HL-60 (cell line): ENCODE results near the gene TIAL1.
A peak's percentile ranks its signal among the peaks of the same experiment; 100 is the strongest.
"Not testable (repeated sequence)": the region's sequence is repeated elsewhere in the genome, so short reads cannot be mapped to it uniquely, and the experiment has no call there.

Experiments
- DNase-seq, 2 experiments: peaks; one replicate each; pipeline ENCODE4 v3.0.0-alpha.2; 2010 to 2020; ENCODE audit warnings: low read depth in 1 of 2, low spot score in 1 of 2
- H3K27ac ChIP-seq: fragments of 250-450 bp; sonication (Bioruptor Pico); replicated peaks from 2 replicates; pipeline ENCODE4 v1.5.1; 2020; ENCODE audit warnings: mild to moderate bottlenecking, moderate library complexity
- H3K27me3 ChIP-seq: fragments of 250-450 bp; sonication (Bioruptor Pico); 2 replicates; pipeline ENCODE4 v1.5.1; 2021; ENCODE audit warnings: mild to moderate bottlenecking, moderate library complexity; ENCODE audit not compliant: insufficient read depth, poor library complexity, severe bottlenecking
- H3K4me3 ChIP-seq: replicated peaks from 2 replicates; pipeline ENCODE4 v1.5.1; 2011; ENCODE audit warnings: mild to moderate bottlenecking, control low read depth, low read length; ENCODE audit not compliant: insufficient read depth
- GABPA ChIP-seq: IDR thresholded peaks from 2 replicates; pipeline ENCODE4 v1.6.1; 2012; ENCODE audit warnings: low read depth
- POLR2AphosphoS5 ChIP-seq: IDR thresholded peaks from 2 replicates; pipeline ENCODE4 v1.6.1; 2012; ENCODE audit warnings: low read depth
- SPI1 ChIP-seq: IDR thresholded peaks from 2 replicates; pipeline ENCODE4 v1.6.1; 2012; ENCODE audit warnings: low read depth, mild to moderate bottlenecking, borderline replicate concordance
- TF ChIP-seq, protein P1 (sequence below): IDR thresholded peaks from 2 replicates; pipeline ENCODE4 v1.6.1; 2012; ENCODE audit warnings: low read depth; ENCODE audit not compliant: insufficient replicate concordance
- TF ChIP-seq, protein P2 (sequence below): IDR thresholded peaks from one replicate; pipeline ENCODE4 v1.5.1; 2011; ENCODE audit warnings: low read length, control low read depth, inconsistent platforms; ENCODE audit not compliant: insufficient read depth

Gene TIAL1

DNA sequence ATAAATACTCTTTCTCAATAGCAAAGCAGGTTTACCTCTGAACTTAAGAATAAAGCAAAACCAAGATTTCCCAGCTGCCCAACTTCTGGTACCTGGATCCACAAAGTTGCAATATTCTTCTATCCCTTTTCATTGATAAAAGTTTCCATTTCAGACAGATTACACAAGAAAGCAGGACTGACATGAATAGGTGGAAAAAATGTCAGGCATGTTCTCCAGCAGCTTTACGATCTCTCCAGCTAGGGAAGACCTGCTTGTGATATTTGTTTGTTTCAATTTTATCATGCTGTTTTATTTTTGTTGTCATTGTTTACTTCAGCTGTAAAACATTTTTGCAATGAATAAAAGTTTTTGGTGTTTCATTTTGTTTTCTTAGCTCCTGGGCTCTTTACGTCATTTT is 63.3 kb downstream of the TIAL1 start:
- Histone ChIP-seq H3K27me3 (no peaks in the 10 kb centered on the region), H3K27ac (no peak overlapping the region), H3K4me3 (no peak overlapping the region)
- TF ChIP-seq, protein P1, sequence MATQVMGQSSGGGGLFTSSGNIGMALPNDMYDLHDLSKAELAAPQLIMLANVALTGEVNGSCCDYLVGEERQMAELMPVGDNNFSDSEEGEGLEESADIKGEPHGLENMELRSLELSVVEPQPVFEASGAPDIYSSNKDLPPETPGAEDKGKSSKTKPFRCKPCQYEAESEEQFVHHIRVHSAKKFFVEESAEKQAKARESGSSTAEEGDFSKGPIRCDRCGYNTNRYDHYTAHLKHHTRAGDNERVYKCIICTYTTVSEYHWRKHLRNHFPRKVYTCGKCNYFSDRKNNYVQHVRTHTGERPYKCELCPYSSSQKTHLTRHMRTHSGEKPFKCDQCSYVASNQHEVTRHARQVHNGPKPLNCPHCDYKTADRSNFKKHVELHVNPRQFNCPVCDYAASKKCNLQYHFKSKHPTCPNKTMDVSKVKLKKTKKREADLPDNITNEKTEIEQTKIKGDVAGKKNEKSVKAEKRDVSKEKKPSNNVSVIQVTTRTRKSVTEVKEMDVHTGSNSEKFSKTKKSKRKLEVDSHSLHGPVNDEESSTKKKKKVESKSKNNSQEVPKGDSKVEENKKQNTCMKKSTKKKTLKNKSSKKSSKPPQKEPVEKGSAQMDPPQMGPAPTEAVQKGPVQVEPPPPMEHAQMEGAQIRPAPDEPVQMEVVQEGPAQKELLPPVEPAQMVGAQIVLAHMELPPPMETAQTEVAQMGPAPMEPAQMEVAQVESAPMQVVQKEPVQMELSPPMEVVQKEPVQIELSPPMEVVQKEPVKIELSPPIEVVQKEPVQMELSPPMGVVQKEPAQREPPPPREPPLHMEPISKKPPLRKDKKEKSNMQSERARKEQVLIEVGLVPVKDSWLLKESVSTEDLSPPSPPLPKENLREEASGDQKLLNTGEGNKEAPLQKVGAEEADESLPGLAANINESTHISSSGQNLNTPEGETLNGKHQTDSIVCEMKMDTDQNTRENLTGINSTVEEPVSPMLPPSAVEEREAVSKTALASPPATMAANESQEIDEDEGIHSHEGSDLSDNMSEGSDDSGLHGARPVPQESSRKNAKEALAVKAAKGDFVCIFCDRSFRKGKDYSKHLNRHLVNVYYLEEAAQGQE: no peak
- TF ChIP-seq POLR2AphosphoS5 (no peak), SPI1 (no peak), GABPA (no peak)
- TF ChIP-seq, protein P2, sequence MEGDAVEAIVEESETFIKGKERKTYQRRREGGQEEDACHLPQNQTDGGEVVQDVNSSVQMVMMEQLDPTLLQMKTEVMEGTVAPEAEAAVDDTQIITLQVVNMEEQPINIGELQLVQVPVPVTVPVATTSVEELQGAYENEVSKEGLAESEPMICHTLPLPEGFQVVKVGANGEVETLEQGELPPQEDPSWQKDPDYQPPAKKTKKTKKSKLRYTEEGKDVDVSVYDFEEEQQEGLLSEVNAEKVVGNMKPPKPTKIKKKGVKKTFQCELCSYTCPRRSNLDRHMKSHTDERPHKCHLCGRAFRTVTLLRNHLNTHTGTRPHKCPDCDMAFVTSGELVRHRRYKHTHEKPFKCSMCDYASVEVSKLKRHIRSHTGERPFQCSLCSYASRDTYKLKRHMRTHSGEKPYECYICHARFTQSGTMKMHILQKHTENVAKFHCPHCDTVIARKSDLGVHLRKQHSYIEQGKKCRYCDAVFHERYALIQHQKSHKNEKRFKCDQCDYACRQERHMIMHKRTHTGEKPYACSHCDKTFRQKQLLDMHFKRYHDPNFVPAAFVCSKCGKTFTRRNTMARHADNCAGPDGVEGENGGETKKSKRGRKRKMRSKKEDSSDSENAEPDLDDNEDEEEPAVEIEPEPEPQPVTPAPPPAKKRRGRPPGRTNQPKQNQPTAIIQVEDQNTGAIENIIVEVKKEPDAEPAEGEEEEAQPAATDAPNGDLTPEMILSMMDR: no peak
- DNase-seq: no peak

DNA sequence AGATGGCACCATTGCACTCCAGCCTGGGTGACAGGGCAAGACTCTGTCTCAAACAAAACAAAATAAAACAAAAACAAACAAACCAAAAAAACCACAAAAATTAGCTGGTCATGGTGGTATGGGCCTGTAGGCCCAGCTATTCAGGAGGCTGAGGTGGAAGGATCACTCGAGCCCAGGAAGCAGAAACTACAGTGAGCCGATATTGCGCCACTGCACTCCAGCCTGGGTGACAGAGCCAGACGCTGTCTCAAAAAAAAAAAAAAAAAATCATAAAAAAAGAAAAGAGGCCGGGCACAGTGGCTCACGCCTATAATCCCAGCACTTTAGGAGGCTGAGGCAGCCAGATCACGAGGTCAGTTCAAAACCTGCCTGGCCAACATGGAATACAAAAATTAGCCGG is 64.0 kb downstream of the TIAL1 start:
- DNase-seq: peak in 1 of 2 experiments; percentile 77
- not testable (repeated sequence) for H3K4me3 ChIP-seq, H3K27me3 ChIP-seq
- H3K27ac ChIP-seq: peak overlapping the region; percentile 50

DNA sequence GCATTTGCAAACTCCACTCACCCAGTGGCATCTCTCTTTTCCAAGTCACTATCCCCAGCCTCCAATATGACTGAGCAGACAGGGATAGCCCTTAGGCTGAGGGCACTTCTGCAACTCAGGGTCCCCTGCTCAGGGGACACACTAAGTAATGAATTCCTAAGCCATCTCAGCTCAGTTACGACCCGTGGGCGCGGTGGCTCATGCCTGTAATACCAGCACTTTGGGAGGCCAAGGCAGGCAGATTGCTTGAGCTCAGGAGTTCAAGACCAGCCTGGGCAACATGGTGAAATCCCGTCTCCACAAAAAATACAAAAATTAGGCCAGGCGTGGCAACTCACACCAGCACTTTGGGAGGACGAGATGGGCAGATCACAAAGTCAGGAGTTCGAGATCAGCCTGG is 64.5 kb downstream of the TIAL1 start:
- H3K27me3 ChIP-seq, DNase-seq, H3K4me3 ChIP-seq: not testable (repeated sequence)
- H3K27ac ChIP-seq: peak overlapping the region; percentile 50

DNA sequence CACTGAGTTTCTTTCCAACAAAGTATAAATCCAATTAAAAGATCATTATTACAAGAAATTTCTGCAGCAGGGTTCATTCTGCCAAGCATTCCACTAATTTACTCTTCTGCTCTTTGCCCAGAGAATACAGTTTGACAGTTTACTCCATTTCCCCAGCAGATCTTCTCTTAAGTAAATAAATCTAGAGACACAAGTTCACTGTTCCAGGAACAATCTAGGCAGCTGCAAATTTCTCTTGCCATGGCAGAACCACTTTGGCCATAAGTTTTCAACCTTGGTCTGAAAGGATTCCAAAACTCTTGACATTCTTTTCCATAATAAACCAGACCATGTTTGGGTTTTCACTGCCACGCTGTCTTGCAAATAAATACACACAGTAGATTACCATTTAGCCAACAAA is 65.7 kb downstream of the TIAL1 start:
- Histone ChIP-seq H3K4me3 (no peak overlapping the region), H3K27ac (no peak overlapping the region), H3K27me3 (no peaks in the 10 kb centered on the region)
- TF ChIP-seq SPI1: no peak
- DNase-seq: no peak

DNA sequence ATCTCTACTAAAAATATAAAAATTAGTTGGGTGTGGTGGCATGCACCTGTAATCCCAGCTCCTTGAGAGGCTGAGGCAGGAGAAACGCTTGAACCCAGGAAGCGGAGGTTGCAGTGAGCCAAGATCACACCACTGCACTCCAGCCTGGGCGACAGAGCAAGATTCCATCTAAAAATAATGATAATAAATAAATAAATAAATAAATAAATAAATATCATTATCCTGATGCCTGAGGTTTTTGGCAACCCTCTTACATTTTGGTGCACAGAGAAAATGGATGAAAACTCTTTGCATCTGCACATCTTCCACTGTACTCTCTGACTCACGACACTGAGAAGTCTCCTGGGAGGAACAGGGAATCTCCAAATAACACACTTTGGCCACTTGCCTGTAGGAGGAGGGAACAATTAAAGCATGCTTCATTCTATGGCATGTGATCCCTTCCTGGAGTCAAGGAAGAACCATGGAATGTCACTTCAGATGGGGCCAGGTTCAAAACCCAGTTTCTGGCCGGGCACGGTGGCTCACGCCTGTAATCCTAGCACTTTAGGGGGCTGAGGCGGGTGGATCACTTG is 68.0 kb downstream of the TIAL1 start:
- DNase-seq, H3K27me3 ChIP-seq, H3K27ac ChIP-seq, H3K4me3 ChIP-seq: not testable (repeated sequence)

DNA sequence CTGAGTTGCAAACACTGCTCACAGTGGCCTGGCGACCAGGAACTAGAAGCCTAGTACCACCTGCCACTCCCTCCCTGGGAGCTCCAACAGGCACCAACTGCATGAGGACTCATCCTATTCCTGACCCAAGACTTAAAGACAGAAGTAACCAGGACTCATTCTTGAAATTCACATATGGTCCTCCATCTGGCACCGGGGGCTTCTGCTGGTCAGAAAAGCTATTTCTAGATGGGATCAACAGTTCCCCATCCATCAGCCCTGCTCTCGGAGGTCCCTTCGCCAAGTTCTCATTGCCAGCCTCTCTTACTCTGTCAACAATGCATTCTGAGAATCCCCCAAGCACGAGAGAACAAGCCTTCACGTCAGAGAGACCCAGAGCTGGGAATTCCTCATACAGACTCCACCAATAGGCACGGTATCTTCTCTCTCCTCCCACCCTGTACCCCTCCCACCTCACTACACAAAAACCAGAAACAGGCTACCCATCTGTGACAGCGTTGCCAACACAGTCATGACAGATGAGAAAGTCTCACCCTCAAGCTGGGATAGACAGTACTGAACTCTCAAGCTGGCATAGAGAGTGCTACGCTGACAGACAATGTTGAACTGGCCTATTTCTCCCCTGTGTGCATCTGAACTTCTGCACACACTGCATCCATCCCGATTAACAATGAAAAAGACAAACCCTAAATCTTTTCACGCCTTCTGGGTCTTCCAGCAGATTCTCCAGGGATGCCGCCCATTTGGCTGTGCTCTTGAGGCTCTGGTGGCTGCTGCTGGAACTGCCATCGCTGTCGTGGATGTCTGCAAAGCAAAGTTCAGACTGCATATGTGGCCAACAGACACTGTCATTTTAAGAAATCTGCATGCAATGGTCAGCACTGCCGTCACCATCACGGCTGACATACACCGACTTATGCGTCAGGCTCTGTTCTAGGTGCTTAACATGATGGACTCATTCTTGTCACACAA is 69.9 kb downstream of the TIAL1 start:
- Histone ChIP-seq H3K27ac (no peak overlapping the region), H3K4me3 (no peak overlapping the region), H3K27me3 (no peaks in the 10 kb centered on the region)
- no peak for DNase-seq
- no peak for TF ChIP-seq SPI1
- TF ChIP-seq, protein P1: no peak
